D721Med (cell line): ENCODE measurements around the gene PLD1.
"Not testable (repeated sequence)": the region's sequence is repeated elsewhere in the genome, so short reads cannot be mapped to it uniquely, and the experiment has no call there.

Experiments
- DNase-seq: peaks from one replicate; pipeline ENCODE4 v3.0.0; 2011; ENCODE audit warnings: low spot score; ENCODE audit not compliant: insufficient read length
- FAIRE-seq: peaks from 2 replicates; lab custom pipeline; 2011; peaks lifted over from hg19 to GRCh38; lab: Jason Lieb, UNC
- TF ChIP-seq, protein P1 (sequence below): IDR thresholded peaks from 2 replicates; pipeline ENCODE4 v1.5.1; 2012; ENCODE audit warnings: mild to moderate bottlenecking, control low read depth; ENCODE audit not compliant: insufficient read depth; ENCODE audit errors: missing control alignments

Gene PLD1

DNA sequence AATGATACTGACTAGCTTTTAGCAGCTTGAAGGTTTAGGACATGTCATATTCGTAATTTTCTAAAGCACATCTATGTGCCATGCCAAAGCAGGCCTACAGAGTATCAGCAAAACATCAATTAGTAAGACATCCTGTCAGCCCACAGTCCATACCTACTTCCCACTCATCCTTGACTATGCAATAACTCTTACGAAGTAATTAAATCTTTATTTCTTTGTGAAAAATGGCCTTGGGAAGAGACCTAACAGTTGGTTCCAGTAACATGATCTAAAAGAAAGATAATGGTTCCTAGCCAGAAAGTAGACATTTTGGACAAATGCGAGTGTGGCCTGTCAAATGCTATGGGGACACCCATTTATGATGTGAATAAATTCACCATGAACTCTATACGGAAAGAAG is 177.5 kb downstream of the PLD1 start:
- no peak for FAIRE-seq
- DNase-seq, result no peak
- TF ChIP-seq, protein P1, sequence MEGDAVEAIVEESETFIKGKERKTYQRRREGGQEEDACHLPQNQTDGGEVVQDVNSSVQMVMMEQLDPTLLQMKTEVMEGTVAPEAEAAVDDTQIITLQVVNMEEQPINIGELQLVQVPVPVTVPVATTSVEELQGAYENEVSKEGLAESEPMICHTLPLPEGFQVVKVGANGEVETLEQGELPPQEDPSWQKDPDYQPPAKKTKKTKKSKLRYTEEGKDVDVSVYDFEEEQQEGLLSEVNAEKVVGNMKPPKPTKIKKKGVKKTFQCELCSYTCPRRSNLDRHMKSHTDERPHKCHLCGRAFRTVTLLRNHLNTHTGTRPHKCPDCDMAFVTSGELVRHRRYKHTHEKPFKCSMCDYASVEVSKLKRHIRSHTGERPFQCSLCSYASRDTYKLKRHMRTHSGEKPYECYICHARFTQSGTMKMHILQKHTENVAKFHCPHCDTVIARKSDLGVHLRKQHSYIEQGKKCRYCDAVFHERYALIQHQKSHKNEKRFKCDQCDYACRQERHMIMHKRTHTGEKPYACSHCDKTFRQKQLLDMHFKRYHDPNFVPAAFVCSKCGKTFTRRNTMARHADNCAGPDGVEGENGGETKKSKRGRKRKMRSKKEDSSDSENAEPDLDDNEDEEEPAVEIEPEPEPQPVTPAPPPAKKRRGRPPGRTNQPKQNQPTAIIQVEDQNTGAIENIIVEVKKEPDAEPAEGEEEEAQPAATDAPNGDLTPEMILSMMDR, result no peak

DNA sequence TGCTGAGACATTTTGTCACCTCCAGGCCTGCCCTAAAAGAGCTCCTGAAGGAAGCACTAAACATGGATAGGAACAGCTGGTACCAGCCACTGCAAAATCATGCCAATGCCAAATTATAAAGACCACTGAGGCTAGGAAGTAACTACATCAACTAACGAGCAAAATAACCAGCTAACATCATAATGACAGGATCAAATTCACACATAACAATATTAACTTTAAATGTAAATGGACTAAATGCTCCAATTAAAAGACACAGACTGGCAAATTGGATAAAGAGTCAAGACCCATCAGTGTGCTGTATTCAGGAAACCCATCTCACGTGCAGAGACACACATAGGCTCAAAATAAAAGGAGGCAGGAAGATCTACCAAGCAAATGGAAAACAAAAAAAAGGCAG is 183.5 kb downstream of the PLD1 start:
- FAIRE-seq, DNase-seq: not testable (repeated sequence)

DNA sequence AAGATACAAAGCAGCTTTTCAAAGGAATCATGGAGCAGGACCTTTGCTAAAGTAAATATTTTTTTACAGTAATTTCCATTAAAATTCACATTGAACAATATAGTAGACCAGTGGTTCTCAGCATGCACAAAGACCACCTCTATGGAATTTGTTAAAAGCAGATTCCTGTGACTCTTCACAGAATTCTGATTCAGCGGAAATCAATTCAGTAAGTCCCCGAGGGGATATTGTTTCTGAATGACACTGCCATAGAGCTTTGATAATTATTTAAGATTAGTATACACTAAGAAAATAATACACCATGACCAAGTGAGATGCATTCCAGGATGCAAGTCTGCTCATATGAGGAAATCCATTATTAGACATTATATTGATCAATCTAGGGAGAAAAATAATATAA is 188.2 kb downstream of the PLD1 start:
- no peak for DNase-seq
- TF ChIP-seq, protein P1, result no peak
- FAIRE-seq, result no peak

DNA sequence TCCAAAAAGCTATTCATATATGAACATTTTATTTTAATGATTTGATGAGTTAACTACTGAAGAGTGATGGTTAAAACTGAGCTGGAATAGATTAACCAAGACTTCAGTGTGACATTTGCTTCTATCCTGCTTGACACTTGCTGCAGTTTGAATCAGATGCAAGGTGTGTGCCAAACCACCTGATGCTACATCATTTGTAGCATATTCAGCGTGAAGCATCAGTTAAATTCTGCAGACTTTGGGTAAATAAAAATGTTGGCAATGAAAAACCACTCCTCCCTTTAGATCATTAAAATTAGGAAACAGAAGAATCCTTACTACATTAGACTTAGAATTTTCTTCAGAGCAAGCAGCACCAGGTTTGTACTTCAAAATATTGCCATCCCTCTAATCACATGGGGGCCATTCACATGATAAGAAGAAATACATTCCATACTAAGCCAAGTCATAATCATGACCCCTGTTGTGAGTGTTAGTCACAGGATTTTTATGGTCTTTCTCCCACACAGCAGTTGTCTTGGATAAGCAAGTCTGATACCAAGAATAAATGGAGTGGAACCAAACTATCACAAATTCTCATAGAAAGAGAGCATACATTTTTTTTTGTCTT is 189.4 kb downstream of the PLD1 start:
- TF ChIP-seq, protein P1, result no peak
- FAIRE-seq (no peak), DNase-seq (no peak)

DNA sequence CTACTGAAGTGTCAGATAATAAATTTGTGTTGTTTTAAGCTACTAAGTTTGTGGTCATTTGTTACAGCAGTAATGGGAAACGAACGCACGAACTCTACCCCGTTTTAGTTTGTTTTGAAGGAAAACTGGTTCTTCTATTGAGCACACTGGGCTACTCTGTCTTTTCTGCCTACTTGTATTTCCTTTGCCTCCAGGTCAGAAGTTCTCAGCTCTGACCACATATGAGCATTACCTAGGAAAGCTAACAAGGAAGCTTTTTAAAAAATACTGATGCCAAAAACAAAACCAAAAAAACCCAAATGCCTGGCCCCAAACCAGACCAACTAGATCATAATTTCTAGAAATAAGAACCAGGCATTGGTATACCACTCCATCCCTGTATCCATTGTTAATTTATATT is 193.5 kb downstream of the PLD1 start:
- no peak for FAIRE-seq
- TF ChIP-seq, protein P1, result no peak

DNA sequence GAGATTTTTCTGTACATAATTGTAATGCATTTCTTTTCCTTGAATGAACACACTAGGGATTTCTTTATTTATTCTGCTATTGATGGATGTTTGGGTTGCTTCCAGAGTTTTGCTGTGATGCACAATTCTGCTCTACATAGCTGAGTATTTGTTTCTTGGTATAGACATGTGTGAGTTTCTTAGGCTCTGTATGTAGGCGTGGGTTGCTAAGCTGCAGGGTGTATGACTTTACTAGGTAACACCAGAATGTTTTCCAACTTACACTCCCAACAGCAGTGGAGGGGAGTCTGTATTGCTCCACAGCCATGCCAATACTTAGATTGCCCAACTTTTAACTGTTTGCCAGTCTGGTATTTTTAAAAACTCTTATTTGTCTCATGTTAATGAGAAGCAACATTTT is 194.6 kb downstream of the PLD1 start:
- FAIRE-seq, result no peak
- TF ChIP-seq, protein P1, result no peak
- DNase-seq, result no peak

More for the DNA sequence above, 193.5 kb downstream of the PLD1 start:
- DNase-seq, result no peak

DNA sequence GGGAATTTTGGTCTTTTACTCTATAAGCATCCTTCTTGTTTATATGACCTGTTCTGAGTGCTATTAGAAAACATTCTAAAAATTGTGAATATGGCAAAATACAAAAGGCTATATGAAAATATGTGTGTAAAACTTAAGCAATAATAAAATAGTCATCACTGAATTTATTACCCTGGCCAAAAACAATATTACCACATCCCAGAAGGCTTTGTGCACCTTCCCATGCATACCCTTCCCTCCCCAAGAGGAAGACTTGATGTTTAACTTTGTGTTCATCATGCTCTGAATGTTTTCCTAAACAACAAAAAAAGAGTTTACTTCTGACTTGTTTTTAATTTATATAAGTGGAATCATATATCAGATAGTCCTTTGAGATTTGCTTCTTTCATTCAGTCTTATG is 195.0 kb downstream of the PLD1 start:
- DNase-seq (no peak), FAIRE-seq (no peak)
- TF ChIP-seq, protein P1, result no peak
